Activated CD8-positive, alpha-beta memory T cell treated with anti-CD3 and anti-CD28 coated beads for 4 hours (primary cell): ENCODE results near the gene KDM6A.
A peak's percentile ranks its signal among the peaks of the same experiment; 100 is the strongest.
"Not testable (repeated sequence)": the region's sequence is repeated elsewhere in the genome, so short reads cannot be mapped to it uniquely, and the experiment has no call there.

Source experiments
- DNase-seq, 2 donors: peaks; one replicate each; pipeline ENCODE4 v3.0.0-alpha.2; 2020; ENCODE audit warnings: low read depth in 2 of 2

KDM6A gene

GRCh38 chrX:44872821-44873414 lies at the start of gene KDM6A:
TSS of gene KDM6A (plus strand) at chrX:44873188. CDS start at chrX:44873552, 364 bp downstream.
- peak; percentile 92 to 100 for DNase-seq

GRCh38 chrX:44823193-44823592 lies 49.8 kb upstream of the KDM6A start:
- not testable (repeated sequence) for DNase-seq

GRCh38 chrX:44828008-44828605 lies 44.9 kb upstream of the KDM6A start:
- no peak for DNase-seq

- DNase-seq: no peak
These were observed 43.2 kb upstream of the KDM6A start for GRCh38 chrX:44829832-44830231.

GRCh38 chrX:44842550-44843317 lies 30.3 kb upstream of the KDM6A start:
- DNase-seq: no peak

GRCh38 chrX:44843318-44843702 lies 29.7 kb upstream of the KDM6A start:
- no peak for DNase-seq

- DNase-seq: no peak
These were observed 29.2 kb upstream of the KDM6A start, which contains the start of gene DUSP21 for GRCh38 chrX:44843753-44844152. TSS of gene DUSP21 (plus strand) at chrX:44844021. CDS start at chrX:44844133, 112 bp downstream.

- DNase-seq: no peak
These were observed 28.8 kb upstream of the KDM6A start for GRCh38 chrX:44844204-44844603.

- not testable (repeated sequence) for DNase-seq
These were observed 22.1 kb upstream of the KDM6A start for GRCh38 chrX:44850891-44851290.

GRCh38 chrX:44871114-44871645 lies 1.8 kb upstream of the KDM6A start:
- no peak for DNase-seq

- no peak for DNase-seq
These were observed 812 bp upstream of the KDM6A start for GRCh38 chrX:44871931-44872820.

- DNase-seq: peak; percentile 5 to 20
These were observed 658 bp downstream of the KDM6A start for GRCh38 chrX:44873415-44874276.

- peak in 1 of 2 donors; percentile 3 for DNase-seq
These were observed 1.6 kb downstream of the KDM6A start for GRCh38 chrX:44874420-44875184.

- DNase-seq: no peak
These were observed 2.1 kb downstream of the KDM6A start for GRCh38 chrX:44875185-44875489.

- no peak for DNase-seq
These were observed 3.1 kb downstream of the KDM6A start for GRCh38 chrX:44876086-44876485.

- DNase-seq: no peak
These were observed 3.8 kb downstream of the KDM6A start for GRCh38 chrX:44876767-44877166.

- no peak for DNase-seq
These were observed 5.8 kb downstream of the KDM6A start for GRCh38 chrX:44878780-44879179.

- DNase-seq: no peak
These were observed 8.6 kb downstream of the KDM6A start for GRCh38 chrX:44881549-44881948.

GRCh38 chrX:44882635-44883034 lies 9.6 kb downstream of the KDM6A start:
- no peak for DNase-seq

- no peak for DNase-seq
These were observed 12.0 kb downstream of the KDM6A start for GRCh38 chrX:44884944-44885343.
